Anterior cingulate cortex (tissue), 58 donors: ENCODE results near the gene BOLA3.
A peak's percentile ranks its signal among the peaks of the same experiment; 100 is the strongest.
"Not testable (repeated sequence)": the region's sequence is repeated elsewhere in the genome, so short reads cannot be mapped to it uniquely, and the experiment has no call there.

Experiments
- DNase-seq, 58 donors: peaks; one replicate each; lab custom pipeline; 2025; lab: John Stamatoyannopoulos, UW

The BOLA3 gene

GRCh38 chr2:74147727-74148456 is at the start of gene BOLA3:
Gene BOLA3 (minus strand): TSS chr2:74147912. CDS start chr2:74147874, 38 bp downstream.
- DNase-seq, result peak in 57 of 58 donors; percentile 31 to 89 (median 77)

- no peak for DNase-seq
These were observed 49.3 kb upstream of the BOLA3 start for GRCh38 chr2:74197049-74197448.

GRCh38 chr2:74194799-74195198 is 47.1 kb upstream of the BOLA3 start:
- DNase-seq, result no peak

- no peak for DNase-seq
These were observed 44.1 kb upstream of the BOLA3 start for GRCh38 chr2:74191596-74192380.

- DNase-seq, result no peak
These were observed 41.0 kb upstream of the BOLA3 start for GRCh38 chr2:74188696-74189095.

- no peak for DNase-seq
These were observed 40.4 kb upstream of the BOLA3 start for GRCh38 chr2:74188018-74188601.

- DNase-seq, result not testable (repeated sequence)
These were observed 39.0 kb upstream of the BOLA3 start for GRCh38 chr2:74186706-74187105.

GRCh38 chr2:74186038-74186437 is 38.3 kb upstream of the BOLA3 start:
- peak in 11 of 58 donors; percentile 1 to 48 (median 14) for DNase-seq

GRCh38 chr2:74183878-74184277 is 36.2 kb upstream of the BOLA3 start:
- no peak for DNase-seq

- peak in 28 of 58 donors; percentile 2 to 60 (median 26) for DNase-seq
These were observed 34.0 kb upstream of the BOLA3 start for GRCh38 chr2:74181739-74182138.

- DNase-seq, result no peak
These were observed 31.6 kb upstream of the BOLA3 start for GRCh38 chr2:74179063-74179865.

GRCh38 chr2:74178211-74179062 is 30.7 kb upstream of the BOLA3 start, which contains the start of gene MOB1A:
Gene MOB1A (minus strand): TSS chr2:74178879. CDS start chr2:74178674, 205 bp downstream.
- peak; percentile 72 to 98 (median 95) for DNase-seq

- no peak for DNase-seq
These were observed 30.0 kb upstream of the BOLA3 start for GRCh38 chr2:74177696-74178095.

- DNase-seq, result no peak
These were observed 27.2 kb upstream of the BOLA3 start for GRCh38 chr2:74174909-74175308.

- DNase-seq, result no peak
These were observed 21.0 kb upstream of the BOLA3 start for GRCh38 chr2:74168739-74169138.

GRCh38 chr2:74164761-74165160 is 17.0 kb upstream of the BOLA3 start:
- no peak for DNase-seq

- DNase-seq, result no peak
These were observed 15.2 kb upstream of the BOLA3 start for GRCh38 chr2:74162951-74163350.

- no peak for DNase-seq
These were observed 8.1 kb upstream of the BOLA3 start for GRCh38 chr2:74155830-74156229.

- no peak for DNase-seq
These were observed 5.2 kb upstream of the BOLA3 start for GRCh38 chr2:74152954-74153353.
